Measurements from ENCODE around the gene OSBPL10.
"Not testable (repeated sequence)": the region's sequence is repeated elsewhere in the genome, so short reads cannot be mapped to it uniquely, and the experiment has no call there.

Gene OSBPL10

DNA sequence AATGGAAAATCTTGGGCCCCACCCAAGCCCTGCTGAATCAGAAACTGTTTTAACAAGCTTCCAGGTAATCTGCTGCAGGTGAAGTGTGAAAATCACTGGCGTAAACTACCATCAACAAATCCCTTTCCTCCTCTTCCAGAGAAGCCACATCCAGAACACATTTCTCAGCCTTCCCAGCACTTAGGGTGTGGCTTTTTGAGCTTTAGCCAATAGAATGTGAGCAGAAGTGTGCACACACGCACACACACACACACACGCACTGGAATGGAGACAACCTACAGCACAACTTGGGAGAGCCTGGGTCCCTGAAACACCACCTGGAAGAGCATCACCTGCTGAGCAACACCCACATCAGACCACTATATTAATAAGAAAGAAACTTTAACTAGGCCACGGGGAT, 98.6 kb downstream of the OSBPL10 start:
- no peak for DNase-seq

DNA sequence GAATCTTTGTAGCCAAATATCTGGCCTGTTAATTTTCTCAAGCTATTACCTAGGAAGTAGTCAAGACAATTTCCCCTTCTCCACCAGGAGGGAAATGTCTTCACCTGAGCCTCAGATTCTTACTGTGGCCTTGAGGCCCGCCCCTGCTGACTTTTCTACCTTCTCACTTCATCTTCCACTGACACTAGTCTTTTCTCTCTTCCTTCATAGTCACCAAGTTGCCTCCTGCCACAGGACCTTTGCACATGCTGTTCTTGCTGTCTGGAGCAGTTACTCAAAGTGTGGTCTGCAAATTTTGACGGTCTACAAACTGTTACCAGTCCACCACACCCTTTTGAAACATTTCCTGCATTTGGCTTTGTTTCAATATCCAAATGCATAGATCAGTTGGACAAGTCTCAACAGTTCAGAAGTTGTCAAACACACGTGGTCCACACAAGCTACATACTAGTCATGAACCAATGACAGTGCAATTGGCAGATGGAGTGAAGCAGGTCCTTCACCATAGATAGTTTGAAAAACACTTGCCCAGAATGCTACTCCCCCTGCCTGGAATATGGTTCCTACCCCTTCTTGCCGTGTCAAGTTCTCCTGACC, 100.5 kb downstream of the OSBPL10 start:
- no peak for DNase-seq

DNA sequence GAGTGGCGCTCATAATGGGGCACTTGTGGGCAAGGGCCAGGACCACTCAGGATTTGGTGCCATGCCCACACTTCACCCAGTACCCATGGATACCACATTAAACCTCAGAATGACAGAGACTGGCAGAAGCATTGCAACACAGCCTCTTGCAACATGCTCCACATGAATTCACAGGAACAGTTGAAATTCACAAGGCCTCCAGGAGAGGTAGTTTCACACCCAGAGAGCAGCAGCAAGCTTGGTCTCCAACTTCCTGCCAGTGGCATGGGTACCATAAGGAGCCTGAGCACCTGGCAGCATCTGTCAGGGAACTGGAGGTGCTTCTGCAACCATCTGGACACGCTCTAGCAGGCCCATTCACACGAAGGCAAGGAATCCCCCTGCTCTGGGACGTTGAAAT, 101.0 kb downstream of the OSBPL10 start:
- DNase-seq, result no peak

DNA sequence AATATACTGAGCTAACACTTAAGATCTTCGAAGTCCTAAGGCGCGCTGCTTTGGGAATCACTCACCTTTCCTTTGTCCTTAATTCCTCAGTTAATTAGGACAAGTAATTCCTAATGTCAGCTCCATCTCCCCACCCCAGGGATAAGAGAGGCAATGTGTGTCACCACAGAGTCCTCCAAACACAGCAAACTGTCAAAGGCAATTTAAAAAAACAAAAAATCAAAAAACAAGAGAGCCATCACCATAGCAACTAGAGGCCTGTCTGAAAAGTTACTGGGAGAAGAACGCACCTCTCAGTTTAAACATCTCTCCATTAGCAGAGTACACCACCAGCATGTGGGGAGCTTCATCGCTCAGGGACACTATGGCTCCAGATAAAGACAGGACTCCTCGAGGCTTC, 101.7 kb downstream of the OSBPL10 start:
- no peak for DNase-seq

DNA sequence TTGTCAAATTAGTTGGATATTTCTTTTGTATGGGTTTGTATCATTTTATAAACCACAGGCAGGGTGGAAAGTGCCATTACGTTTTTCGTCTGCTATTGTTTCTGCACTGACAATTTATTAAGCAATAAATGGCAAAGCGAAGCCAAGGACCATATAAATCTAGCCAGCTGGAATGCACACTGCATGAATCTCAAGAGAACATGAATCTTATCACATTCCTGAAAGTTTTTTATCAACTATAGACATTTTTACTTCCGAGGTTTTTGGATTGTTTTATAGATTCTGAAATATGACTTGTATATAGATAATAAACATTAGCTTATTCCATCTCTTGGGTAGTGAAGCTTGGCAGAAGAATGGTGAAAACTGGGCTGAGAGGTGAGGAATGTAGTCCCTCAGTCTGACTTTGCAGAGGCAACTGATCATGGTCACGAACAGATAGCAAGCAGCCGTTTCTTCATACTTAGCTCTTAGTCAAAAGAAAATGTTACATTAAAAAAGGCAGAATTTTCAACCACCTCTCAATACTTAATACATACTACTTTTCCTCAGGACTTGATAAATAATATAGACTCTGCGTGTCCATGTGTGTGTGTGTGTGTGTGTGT, 102.7 kb downstream of the OSBPL10 start:
- no peak for DNase-seq

DNA sequence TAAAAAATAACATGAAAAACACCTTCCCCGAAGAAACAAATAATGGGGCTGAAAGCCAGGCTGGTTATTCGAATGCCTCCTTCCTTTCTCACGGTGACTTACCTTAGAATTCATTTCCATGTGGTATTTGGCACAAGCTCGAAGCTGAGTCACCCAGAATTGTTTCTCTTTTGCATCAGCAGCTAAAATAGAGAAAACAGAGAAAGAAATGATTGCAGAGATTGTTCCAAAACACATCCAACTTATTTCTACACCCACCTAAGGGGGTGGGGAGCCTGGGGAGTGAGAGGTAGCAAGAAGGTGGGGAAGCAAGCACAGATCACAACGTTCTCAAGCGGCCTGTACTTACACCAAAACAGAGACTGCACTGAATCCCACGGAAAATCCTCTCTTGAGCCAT, 104.7 kb downstream of the OSBPL10 start:
- DNase-seq, result no peak

DNA sequence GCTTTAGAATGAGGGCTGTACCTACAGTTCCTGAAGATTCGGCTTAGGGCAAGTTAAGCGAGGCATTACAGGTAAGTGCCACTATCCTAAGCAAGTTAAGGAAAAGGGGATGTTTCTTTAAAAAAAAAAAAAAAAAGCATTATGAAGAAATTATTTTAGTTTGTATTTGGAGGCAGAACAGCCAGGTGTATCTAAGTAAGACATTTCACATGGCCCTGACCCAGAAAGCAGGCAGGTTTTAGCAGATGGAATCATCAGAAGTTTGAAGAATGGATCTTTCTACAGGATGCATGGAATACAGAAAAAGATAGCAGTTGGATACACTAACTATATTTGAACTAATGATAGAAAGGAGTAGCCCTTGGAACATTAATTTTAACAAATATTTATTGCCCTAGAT, 105.6 kb downstream of the OSBPL10 start:
- no peak for DNase-seq

DNA sequence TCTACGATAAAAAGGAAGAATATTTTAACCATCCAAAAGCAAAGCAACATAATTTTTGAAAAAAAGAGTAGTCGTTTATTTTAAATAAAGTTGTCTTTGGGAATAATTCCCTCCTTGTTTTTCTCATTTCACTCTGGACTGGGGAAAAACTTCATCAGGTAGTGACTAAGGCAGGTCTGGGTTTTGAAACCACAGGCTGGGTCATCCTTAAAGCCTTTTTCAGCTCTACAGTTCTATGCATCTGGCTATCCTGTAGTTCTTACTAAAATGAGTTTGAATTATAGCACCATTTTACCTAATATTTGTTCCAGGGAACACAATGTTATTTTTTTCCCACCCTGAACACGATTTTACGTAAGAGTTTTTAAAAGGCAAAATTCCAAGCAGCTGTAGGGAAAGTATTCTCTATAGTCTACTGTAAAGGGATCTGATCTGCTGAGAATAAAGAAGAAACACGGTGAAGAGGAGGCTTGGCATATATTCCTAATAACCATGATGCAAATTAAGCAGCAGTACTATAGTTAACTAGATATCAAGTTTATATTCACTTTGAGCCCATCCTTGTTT, 107.7 kb downstream of the OSBPL10 start:
- no peak for DNase-seq

DNA sequence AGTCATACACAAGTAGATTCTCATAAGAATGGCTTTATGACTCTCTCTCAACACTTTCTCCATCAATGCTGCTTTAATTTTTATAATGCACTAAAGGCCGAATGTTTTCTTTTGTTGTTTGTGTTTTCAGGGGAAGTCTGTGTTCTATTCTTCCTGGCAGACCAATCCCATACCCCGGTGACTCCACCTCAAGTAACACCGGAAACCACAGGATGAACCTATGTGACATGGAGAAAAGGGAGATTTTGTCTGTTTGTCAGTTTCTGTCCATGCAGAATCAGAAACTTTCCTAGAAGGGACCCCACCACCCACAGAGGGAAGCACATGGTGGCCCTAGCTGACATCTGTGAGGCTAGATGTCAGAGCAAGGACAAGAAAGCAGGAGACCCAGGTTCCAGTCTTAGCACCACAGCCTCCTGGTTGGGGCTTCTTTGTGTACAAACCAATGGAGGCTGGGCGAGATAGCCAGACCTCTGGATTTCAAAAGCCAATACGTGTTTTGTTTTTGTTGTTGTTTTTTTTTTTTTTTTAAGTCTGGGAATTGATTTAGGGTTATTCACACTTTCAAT, 109.0 kb downstream of the OSBPL10 start:
- DNase-seq, result no peak

DNA sequence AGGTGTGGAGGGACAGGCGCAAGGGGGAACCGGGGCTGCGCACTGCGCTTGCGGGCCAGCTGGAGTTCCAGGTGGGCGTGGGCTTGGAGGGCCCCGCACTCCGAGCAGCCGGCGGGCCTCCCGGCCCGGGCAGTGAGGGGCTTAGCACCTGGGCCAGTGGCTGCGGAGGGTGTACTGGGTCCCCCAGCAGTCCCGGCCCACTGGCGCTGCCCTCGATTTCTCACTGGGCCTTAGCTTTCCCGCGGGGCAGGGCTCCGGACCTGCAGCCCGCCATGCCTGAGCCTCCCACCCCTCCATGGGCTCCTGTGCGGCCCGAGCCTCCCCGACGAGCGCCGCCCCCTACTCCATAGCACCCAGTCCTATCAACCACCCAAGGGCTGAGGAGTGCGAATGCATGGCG, 111.0 kb downstream of the OSBPL10 start:
- DNase-seq, result not testable (repeated sequence)

DNA sequence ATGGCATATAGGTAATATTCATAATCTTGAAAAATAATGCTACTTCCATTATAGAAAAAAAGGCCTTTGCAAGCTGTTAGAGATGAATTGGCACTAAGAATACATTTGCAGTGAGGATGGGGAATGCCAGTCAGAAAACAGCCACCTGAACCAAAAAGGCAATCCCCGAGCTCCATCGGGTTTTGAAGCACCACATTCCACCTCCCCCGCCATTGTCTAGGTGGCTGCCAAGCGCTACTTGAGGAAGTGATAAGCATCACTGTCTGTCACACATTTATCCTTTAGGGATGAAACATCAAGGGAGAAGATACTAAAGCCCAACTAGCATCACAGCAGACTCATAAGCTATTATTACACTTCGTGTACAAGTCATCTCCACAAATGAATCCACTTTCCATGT, 112.8 kb downstream of the OSBPL10 start:
- DNase-seq, result no peak

DNA sequence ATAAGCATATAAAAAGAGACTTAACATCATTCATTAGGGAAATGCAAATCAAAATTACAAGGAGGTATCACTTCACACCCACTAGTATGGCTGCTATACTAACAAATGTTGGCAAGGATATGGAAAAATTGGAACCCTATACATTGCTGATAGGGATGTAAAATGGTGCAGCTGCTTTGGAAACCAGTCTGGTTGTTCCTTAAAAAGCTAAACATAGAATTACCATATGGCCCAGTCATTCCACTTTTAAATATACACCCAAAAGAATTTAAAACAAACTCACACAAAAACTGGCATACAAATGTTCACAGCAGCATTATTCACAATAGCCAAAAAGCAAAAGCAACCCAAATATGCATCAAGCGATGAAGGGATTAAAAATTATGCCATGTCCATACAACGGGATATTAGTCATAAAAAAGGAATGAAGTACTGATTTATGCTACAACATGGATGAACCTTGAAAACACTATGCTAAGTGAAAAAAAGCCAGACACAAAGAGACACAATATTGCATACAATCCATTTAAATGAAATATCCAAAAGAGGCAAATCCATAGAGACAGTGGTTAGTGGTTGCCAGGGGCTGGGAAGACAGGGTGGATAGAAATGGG, 118.3 kb downstream of the OSBPL10 start:
- no peak for DNase-seq

DNA sequence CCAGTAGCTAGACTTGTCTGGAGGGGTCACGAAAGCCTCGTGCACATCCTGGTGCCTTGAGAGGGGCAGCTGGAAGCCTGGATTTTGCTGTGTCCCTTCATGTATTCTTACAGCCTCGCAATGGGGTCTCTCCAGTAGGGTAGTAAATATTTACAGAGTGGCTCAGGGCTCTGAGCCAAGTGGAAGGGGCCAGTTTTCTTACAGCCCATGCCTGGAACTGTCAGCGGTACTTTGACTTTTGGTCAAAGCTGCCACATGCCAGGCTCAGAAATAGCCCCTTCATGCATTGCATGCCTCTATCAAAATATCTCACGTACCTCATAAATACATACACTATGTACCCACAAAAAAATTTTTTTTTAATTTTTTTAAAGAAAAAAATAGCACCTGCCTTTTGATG, 119.2 kb downstream of the OSBPL10 start:
- no peak for DNase-seq

DNA sequence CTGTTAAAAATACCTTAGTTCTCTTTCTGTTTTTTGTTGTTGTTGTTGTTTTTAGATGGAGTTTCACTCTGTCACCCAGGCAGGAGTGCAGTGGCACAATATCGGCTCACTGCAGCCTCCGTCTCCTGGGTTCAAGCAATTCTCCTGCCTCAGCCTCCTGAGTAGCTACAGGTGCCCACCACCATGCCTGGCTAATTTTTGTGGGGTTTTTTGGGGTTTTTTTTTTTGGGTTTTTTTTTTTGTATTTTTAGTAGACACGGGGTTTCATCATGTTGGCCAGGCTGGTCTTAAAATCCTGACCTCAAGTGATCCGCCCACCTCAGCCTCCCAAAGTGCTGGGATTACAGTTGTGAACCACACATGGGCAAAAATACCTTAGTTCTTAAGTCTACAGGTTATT, 120.4 kb downstream of the OSBPL10 start:
- not testable (repeated sequence) for DNase-seq

DNA sequence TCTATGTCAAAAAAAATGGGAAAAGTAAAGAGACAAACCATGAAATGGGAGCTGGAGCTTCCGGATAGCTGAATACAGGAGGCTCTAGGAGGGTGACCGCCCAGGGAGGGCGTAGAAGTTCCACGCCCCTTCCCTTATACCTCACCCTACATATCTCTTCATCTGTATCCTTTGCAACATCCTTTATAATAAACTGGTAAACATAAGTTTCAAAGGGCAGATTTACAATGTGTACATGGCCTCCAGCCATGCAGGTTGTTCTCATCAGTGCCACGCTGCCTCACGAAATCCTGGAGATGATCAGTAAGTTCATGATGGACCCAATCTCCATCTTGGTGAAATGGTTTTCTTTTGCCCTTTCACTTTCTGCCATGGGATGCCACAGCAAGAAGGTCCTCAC, 121.8 kb downstream of the OSBPL10 start:
- DNase-seq, result no peak

DNA sequence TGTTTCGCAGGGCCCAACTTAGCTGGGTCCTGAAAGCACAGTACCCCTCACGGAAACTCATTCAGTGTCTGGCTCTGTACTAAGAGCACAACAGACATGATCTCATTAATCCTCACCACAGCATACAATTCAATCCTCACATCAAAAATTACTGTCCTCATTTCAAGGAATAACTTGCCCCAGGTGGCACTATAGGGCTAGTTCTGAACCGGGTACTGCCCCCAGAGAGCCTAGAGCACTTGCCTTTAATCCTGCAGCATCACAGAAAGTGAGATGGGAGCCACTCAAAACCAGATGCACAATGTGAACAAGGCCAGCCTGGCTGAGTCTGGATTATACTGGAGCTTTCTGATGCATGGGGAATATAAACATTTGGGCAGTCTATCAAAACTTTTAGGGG, 122.6 kb downstream of the OSBPL10 start:
- DNase-seq, result no peak

DNA sequence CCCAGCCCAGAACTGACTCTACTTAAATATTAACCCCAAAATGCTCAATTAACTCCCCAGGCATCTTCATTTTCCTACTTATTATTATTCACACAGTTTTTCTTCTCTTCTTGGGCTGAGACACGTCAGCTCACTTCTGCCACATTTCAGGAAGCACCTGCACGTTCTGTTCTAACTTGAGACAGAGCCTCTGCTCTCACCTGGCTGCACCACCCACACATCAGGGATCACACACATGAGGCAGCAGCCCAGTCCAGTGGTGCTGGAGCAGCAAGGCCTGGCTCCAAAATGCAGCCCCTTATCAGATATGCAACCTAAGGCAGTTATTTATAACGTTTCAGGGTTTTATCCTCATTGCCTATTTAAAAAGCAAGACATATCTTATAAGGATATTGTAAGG, 127.5 kb downstream of the OSBPL10 start:
- no peak for DNase-seq

DNA sequence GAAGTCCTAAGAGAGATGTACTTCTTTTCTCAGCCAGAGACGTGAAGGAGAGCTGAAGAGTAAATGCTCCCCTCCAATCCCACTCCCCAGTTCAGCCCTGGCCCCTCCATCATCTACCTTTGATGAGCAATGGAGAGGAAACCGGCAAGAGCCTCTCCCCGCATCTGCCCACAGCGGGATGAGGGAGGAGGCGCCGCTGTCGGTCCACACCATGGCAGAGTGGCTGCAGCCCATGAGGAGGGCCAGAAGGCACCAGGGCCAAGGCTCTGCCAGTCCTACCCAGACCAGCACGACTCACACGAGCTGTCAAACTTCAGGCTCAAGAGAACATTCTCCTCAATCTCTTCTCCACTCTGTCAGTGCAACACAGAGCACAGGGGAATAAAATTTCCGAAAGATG, 129.8 kb downstream of the OSBPL10 start:
- no peak for DNase-seq

DNA sequence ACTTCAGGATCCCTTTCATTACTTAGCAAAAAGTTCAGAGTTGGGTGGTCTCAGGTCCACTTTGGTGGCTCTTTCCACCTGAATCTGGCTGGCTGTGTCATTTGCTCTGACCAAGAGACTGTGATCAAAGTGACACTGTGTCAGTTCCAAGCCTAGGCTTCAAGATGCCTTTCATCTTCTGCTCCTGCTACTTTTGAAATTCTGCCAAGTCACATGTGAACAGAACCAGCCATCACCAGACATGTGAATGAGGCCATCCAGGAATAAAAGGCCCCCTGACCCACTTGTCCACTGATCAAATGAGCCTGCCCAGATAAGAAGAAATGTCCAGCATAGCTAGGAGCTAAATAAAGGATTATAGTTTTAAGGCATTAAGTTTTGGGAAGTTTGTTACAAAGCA, 132.2 kb downstream of the OSBPL10 start:
- no peak for DNase-seq

DNA sequence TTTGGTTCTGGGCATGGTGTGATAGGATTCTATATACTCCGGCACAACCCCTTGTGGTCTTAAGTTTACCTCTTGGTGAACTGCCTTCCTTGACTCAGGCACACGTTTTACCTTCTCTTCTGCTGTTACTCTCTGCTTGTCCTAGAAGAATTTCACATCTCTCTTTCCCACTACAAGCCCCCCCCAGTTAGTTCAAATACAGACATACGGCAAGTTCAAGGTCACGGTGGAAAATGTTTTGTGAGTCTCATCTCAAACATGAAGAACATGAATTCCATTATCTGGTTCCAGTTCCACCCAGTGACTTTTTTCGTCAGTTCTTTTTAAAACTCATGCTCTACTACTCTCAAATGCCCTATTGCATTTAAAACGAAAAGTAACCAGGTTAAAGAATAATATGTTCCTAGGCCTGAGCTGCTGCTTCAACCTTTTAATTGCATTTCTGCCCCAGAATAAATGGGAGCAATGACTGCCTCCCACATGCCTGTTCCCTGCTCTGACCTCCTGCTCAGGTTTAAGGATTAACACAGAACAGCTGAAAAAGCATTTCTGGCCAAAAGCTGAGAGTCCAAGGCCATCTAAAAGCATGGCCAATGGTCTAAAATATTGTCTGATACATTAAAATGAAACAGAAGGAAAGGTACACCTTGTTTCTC, 132.8 kb downstream of the OSBPL10 start:
- no peak for DNase-seq

DNA sequence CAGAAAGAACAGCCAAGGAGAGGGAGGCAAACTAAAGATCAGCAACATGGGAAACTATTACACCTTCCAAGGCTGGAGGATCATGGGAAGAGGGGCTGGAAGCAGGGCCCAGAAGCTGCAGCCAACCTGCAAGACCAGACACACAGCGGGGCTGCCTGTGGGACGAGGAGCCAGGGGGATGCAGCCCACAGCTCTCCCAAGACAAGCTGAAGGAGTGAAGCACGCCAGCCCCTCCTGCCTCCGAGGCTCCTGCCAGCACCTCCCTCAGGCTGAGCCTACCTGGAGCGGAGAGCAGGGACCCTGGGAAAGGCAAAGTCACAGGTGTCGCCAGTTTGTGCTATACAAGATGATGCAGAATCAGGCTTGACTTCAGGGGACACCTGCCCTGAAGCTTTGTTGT, 133.3 kb downstream of the OSBPL10 start:
- DNase-seq, result no peak

DNA sequence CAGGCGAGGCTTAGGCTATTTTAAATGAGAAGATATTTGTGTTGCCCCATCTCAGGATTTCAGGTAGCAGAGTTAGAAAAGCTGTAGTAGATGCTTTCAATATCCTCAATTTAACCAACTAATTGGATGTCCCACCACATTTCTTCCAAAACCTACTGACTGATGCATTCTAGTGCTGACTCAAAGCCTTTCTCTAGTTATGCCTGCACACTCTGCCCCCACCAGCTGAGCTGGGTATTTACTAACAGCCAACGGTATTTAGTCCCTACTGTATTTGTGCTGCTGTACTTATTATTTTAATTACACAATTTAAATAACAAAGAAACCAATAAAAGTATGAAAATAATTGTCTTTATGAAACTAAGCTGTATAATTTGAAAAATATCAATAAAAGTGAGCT, 139.5 kb downstream of the OSBPL10 start:
- DNase-seq, result no peak

DNA sequence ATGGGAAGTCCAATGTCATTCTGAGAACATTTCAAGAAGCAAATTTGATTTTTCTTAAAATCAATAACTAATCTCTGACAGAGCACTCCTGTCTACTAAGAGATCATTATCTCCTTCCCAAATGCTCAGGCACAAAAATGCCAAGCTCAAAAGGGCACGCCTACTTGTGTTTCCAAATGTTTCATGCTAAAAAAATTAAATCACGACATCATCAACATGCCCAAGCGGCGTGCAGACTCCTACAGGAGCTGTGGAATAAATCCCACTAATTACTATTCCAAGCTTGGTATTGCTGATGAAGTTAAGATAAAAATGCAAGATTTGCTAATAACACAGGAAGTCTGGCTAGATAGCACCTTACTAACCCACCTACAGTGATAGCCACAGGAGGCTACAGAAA, 140.8 kb downstream of the OSBPL10 start:
- no peak for DNase-seq

Measured in activated naive CD4-positive, alpha-beta T cell treated with Interleukin-2 at 50 U/mL for 16 hours (primary cell).